Measurements from ENCODE around the gene CACNA2D3.

- TF ChIP-seq TARDBP (IDR thresholded peaks at IDR 0.05) = no peak
- no peak for TF ChIP-seq FOXA1 (IDR thresholded peaks at IDR 0.05)
- TF ChIP-seq SP1 (IDR thresholded peaks at IDR 0.05) = no peak
- TF ChIP-seq FOXK2 (IDR thresholded peaks at IDR 0.05) = no peak
- no peak for TF ChIP-seq CTBP1 (IDR thresholded peaks at IDR 0.05; ENCODE audit: borderline replicate concordance)
- no peak for TF ChIP-seq BHLHE40 (IDR thresholded peaks at IDR 0.05; ENCODE audit: borderline replicate concordance)
- no peak for TF ChIP-seq FOXM1 (IDR thresholded peaks at IDR 0.05; ENCODE audit: borderline replicate concordance)
These were observed 847.3 kb downstream of the CACNA2D3 start for GRCh38 chr3:54969652-54970051.

All from HEK293T (cell line).